PC-3 (cell line): ENCODE results near the gene CABLES1.

Source experiments
- CTCF ChIP-seq: fragments of 300-600 bp; sonication (generic); conservative IDR thresholded peaks from 2 replicates; pipeline ENCODE4 v1.5.1; 2017; ENCODE audit warnings: antibody characterized with exemption, low read depth, mild to moderate bottlenecking, low read length
- EZH2 ChIP-seq: fragments of 300-600 bp; sonication (generic); IDR thresholded peaks from one replicate; pipeline ENCODE4 v1.6.1; 2017; ENCODE audit warnings: antibody characterized with exemption, mild to moderate bottlenecking, low read length; ENCODE audit not compliant: unreplicated experiment

DNA sequence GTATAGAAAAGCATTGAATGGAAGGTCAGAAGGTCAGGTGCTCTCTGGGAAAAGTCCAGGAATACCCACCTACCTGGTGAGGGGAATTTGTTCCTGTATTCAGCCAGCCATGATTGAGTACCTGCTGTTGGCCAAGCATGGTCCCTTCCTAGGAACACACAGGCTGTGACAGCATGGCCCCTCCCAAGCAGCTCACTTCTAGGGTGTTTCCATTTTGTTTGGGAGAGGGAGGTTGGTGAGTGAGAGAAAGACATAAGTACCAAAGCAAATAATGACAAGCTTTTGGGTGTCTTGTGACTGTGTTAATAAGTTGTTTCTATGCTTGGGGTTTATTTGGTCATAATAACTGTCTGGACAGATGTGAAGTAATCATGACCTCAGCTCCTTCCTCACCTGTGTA lies 46.3 kb downstream of the CABLES1 start:
- no peak for TF ChIP-seq CTCF
- TF ChIP-seq EZH2: no peak
